Choroid plexus epithelial cell (primary cell): ENCODE data around the gene RRAS.
A peak's percentile ranks its signal among the peaks of the same experiment; 100 is the strongest.
"Not testable (repeated sequence)": the region's sequence is repeated elsewhere in the genome, so short reads cannot be mapped to it uniquely, and the experiment has no call there.

ENCODE experiments used
- DNase-seq: peaks from one replicate; pipeline ENCODE4 v3.0.0-alpha.2; 2010; ENCODE audit warnings: low read depth
- H3K4me3 ChIP-seq: 2 replicates; pipeline ENCODE4 v1.5.1; 2011; ENCODE audit warnings: low read depth, mild to moderate bottlenecking, control low read depth, low read length, moderate library complexity
- TF ChIP-seq, protein P1 (sequence below): conservative IDR thresholded peaks from 2 replicates; pipeline ENCODE4 v1.5.1; 2011; ENCODE audit warnings: low read depth, mild to moderate bottlenecking, control low read depth, inconsistent platforms, low read length, moderate library complexity

RRAS gene

DNA sequence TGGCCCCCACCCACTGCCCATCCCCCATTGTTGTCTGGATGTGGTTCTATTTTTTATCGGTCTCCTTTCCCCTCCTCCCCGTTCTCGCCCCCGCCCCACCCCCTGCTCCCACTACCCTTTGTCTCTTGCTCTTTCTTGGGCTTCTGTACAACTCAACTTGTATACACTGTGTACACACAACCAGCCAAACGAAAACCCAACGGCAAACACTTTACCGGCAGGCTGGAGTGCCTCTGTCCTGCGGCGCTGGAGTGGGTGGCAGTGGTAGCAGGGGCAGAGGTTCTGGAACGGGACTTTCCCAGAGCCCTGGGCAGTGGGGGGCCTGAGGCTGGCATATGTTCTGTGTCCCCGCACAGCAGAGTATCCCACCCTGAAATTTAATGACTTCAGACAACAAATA lies 13.7 kb downstream of the RRAS start:
- H3K4me3 ChIP-seq: no peak overlapping the region
- TF ChIP-seq, protein P1, sequence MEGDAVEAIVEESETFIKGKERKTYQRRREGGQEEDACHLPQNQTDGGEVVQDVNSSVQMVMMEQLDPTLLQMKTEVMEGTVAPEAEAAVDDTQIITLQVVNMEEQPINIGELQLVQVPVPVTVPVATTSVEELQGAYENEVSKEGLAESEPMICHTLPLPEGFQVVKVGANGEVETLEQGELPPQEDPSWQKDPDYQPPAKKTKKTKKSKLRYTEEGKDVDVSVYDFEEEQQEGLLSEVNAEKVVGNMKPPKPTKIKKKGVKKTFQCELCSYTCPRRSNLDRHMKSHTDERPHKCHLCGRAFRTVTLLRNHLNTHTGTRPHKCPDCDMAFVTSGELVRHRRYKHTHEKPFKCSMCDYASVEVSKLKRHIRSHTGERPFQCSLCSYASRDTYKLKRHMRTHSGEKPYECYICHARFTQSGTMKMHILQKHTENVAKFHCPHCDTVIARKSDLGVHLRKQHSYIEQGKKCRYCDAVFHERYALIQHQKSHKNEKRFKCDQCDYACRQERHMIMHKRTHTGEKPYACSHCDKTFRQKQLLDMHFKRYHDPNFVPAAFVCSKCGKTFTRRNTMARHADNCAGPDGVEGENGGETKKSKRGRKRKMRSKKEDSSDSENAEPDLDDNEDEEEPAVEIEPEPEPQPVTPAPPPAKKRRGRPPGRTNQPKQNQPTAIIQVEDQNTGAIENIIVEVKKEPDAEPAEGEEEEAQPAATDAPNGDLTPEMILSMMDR: no peak

DNA sequence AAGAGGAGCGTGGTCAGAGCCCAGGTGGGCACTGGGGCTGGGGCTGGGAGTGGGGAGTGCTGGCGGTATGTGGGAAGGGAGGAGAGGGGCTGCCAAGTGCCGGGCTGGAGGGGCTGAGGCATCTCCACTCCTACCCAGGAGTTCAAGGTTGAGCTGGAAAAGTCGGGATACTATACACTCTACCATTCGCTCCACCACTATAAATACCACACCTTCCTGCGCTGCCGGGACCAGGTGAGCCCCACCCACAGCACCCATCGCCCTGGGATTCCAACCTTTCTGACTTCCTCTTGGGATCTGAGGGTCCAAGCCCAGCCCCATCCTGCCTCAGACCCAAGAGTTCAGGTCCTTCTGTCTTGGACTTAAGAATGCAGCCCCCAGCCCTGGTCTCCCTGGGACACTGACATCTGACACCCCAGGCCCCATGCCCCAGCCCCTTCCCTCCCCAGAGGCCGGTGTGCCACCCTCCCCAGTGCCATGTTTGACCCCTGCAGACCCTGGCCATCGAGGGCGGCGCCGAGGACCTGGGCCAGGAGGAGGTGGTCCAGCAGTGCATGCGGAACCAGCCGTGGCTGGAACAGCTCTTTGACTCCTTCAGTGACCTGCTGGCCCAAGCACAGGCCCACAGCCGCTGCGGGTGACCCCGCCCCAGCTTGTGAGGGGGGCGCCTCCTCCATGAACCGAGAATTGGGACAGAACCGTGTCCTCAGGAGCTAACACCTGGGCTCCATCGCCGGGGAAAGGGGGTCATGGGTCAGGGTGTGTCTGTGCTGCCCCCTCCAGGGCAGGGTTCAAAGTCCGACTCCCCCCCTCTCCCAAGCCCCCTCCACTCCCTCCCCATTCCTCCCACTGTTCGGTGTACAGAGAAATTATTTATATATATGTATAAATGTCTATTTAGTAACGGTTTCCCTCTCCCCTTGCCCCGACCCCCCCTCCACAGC lies 14.7 kb downstream of the RRAS start:
- no peak for DNase-seq
- H3K4me3 ChIP-seq: no peak overlapping the region
- TF ChIP-seq, protein P1: no peak

More for the DNA sequence above, 13.7 kb downstream of the RRAS start:
- DNase-seq: no peak

DNA sequence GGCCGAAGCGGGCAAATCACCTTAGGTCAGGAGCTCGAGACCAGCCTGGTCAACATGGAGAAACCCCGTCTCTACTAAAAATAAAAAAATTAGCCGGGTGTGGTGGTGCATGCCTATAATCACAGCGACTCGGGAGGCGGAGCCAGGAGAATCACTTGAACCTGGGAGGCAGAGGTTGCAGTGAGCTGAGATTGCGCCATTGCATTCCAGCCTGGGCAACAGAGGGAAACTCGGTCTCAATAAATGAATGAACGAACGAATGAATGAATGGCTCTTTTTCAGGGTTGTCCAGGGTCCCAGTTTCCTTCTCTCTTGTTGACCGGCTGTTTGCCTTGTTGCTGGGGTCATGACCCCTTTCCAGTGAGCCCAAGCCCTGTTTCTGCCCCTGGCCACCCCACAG lies 22.1 kb downstream of the RRAS start:
- not testable (repeated sequence) for H3K4me3 ChIP-seq, DNase-seq

DNA sequence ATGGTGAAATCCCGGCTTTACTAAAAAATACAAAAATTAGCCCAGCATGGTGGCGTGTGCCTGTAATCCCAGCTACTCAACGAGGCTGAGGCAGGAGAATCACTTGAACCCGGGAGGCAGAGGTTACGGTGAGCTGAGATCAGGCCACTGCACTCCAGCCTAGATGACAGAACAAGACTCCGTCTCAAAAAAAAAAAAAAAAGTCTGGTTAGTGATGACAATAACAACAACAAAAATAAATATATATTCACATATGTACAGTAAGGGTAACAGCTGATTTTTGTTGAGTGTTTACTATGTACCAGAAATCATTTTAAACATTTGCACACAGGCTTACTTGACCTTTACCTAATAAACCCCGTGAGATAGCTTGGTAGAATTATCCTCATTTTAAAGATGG lies 23.0 kb downstream of the RRAS start:
- TF ChIP-seq, protein P1: no peak
- no peak overlapping the region for H3K4me3 ChIP-seq
- no peak for DNase-seq

DNA sequence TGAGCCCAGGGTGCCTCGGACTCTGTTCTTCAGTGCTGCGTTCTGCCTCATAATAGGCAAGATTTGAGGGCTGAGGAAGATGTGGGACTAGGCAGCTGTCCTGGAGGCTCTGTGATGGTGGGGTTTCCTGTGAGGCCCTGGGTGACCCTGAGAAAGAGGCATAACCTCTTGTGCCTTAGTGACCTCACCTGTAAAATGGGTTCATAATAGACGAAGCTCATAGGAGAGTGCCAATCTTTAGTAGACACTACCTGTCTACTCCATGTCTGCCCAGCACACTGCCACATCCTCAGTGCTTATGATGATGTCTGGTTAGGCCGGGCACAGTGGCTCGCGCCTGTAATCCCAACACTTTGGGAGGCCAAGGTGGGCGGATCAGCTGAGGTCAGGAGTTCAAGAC lies 23.4 kb downstream of the RRAS start:
- TF ChIP-seq, protein P1: no peak
- no peak for DNase-seq

DNA sequence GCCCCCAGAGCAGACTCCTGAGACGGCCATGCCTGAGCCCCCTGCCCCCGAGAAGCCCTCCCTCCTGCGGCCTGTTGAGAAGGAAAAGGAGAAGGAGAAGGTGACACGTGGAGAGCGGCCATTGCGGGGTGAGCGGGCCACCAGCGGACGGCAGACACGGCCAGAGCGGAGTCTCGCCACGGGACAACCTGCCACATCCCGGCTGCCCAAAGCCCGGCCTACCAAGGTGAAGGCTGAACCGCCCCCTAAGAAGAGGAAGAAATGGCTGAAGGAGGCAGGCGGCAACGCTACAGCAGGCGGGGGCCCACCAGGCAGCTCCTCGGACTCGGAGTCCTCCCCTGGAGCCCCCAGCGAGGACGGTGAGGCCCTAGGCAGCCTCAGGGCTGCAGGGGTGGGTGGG lies 24.1 kb downstream of the RRAS start:
- TF ChIP-seq, protein P1: no peak
- DNase-seq: no peak
- no peak overlapping the region for H3K4me3 ChIP-seq

More for the DNA sequence above, 23.4 kb downstream of the RRAS start:
- H3K4me3 ChIP-seq: no peak overlapping the region

DNA sequence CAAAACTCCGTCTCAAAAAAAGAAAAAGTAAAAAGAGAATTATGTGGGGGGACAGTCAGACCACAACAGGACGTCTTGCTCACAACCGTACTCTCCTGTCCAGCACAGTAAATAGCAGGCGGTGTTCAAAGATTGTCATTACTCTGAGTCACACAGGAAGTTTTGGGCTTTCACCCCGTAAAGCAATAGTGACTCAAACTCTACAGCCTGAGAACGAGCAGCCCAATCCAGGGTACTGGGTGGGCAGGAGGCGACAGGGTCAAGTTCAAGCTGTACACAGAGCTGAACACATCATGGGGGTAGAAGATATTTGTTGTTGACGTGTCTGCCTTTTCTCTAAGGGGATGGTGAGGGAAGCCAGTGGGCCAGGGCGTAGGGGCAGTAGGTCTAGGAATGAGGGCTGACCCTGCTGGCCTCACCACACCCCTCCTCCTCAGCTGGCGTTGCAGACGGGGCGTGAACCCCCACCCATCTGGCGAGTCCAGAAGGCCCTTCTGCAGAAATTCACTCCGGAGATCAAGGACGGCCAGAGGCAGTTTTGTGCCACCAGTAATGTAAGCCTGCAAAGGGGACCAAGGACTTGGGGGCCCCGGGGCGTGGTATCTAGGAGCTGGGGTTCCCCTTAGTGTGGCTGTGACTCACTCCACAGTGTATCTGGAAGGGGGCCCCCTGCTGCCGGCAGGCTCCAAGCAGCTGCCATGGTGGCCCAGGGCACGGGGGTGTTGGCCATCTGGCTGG lies 25.7 kb downstream of the RRAS start:
- DNase-seq: peak; percentile 74
- no peak overlapping the region for H3K4me3 ChIP-seq

More for the DNA sequence above, 25.7 kb downstream of the RRAS start:
- TF ChIP-seq, protein P1: peak; percentile 48
